Nucleus accumbens (tissue), 56 donors: Measurements from ENCODE around the gene CYP2C18.
"Not testable (repeated sequence)": the region's sequence is repeated elsewhere in the genome, so short reads cannot be mapped to it uniquely, and the experiment has no call there.

ENCODE experiments used
- DNase-seq, 56 donors: peaks; one replicate each; lab custom pipeline; 2025; lab: John Stamatoyannopoulos, UW

CYP2C18 gene

DNA sequence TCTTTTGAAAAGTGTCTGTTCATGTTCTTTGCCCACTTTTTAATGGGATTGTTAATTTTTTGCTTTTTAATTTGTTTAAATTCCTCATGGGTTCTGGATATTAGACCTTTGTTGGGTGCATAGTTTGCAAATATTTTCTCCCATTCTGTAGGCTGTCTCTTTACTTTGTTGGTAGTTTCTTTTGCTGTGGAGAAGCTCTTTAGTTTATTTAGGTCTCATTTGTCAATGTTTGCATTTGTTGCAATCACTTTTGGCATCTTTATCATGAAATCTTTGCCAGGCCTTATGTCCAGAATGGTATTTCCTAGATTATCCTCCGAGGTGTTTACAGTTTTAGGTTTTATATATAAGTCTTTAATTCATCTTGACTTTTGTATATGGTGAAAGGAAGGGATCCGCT is 55.1 kb downstream of the CYP2C18 start:
- no peak for DNase-seq

DNA sequence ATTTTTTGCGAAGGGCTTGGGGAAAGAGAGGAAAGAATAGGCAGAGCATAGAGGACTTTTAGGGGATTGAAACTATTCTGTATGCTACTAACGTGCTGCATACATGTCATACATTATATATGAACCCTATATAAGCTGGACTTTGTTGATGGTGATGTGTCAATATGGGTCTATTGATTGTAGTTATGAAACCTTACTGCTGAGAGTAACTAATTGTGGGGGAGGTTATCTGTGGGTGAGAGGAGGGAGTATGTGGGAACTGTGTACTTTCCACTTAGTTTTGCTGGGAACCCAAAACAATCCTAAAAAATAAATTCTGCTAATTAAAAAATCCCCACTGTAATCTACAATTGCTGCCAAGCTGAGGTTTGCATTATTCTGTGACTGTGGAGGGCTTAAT is 63.6 kb downstream of the CYP2C18 start:
- no peak for DNase-seq

DNA sequence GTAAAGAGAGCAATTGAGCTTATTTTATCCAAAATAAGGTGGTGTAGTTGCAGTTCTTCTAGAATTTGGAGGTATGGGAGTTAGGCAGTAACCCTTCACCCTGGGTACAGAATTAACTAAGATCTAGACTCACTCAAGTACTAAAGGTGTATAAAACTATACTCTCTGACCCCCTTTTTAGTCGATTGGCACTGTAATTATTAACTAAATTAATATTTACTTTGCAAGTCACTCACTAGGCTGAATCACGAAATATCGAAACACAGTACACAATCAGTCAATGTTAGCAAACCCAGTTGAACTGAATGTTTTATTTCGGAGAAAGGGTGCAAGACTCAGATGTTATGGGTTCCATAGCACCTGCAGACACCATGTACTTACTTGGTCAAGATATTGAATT is 64.3 kb downstream of the CYP2C18 start:
- no peak for DNase-seq

DNA sequence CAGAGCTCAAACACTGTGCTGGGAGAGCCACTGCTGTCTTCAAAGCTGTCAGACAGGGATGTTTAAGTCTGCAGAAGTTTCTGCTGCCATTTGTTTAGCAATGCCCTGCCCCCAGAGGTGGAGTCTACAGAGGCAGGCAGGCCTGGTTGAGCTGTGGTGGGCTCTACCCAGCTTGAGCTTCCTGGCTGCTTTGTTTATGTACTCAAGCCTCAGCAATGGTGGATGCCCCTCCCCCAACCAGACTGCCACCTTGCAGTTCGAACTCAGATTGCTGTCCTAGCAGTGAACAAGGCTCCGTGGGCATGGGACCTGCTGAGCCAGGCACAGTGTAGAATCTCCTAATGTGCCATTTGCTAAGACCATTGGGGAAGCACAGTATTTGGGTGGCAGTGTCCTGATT is 74.4 kb downstream of the CYP2C18 start:
- no peak for DNase-seq

DNA sequence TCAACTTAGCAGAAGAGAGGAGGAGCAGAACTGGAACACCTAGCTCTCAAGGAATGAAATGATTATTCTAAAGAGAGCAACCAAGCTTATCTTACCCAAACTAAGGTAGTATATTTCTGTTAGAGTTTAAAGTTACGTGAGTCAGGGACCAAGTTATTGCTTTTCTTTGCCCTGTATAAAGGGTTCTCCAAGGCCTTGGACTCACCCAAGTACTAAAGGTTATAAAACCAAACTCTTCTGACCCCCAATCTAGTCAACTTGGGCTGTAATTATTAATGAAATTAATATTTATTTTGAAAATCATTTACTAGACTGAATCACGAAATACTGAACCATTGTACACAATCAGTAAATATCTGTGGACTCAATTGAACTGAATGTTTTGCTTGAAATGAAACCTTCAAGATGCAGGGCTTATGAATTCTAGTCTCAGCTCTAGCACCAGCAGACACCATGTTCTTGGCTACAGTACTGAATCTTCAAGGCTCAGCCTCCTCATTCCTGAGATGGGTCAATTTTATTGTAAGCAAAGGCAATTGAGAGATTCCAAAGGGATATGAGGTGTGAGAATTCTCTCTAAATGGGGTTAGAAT is 77.2 kb downstream of the CYP2C18 start:
- no peak for DNase-seq

DNA sequence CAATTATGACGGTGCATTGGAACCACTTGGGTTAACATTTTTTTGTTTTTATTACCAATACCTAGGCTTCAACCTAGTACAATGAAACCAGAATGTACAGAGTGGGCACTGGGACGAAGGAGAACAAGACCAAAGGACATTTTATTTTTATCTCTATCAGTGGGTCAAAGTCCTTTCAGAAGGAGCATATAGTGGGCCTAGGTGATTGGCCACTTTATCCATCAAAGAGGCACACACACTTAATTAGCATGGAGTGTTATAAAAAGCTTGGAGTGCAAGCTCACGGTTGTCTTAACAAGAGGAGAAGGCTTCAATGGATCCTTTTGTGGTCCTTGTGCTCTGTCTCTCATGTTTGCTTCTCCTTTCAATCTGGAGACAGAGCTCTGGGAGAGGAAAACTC is 78.9 kb downstream of the CYP2C18 start, which contains the start of gene CYP2C19:
TSS of gene CYP2C19 (plus strand) at position 289 of the 400 bp plus-strand sequence. CDS start at position 314, 25 bp downstream.
- no peak for DNase-seq

DNA sequence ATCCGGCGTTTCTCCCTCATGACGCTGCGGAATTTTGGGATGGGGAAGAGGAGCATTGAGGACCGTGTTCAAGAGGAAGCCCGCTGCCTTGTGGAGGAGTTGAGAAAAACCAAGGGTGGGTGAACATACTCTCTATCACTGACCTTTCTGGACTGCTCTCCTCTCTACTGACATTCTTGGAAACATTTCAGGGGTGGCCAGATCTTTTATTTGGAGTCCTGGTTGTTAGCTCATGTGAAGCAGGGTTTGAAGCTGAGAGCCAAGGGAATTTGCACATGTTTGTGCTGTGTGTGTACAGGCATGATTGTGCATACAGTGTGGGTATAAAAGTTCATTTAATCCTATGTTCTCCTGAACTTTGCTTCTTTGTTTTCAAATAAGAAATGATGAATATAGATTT is 91.9 kb downstream of the CYP2C18 start:
- not testable (repeated sequence) for DNase-seq

DNA sequence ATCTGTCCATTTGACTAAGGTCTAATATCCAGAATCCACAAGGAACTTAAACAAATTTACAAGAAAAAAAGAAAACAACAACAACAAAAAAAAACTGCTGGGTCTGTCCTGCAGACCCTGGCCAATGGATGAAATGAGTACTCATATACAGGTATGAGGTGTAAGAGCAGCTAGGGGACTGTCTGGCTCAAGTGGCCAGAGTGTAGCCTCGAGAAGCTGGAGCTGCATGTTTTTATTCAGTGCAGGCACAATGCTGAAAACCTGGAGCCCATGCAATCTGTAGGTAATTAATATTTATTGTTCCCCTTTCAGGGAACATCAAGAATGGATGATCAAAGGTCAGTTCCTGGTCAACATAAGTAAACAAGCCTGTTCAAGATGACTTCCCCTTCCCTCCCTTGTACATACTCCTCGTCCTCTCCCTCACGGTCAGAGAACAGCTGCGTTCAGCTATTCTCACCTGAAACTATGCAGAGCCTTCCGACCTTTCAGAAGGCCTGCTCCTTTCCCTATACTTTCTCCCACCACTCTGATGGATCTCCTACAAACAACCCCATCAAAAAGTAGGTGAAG is 94.4 kb downstream of the CYP2C18 start:
- no peak for DNase-seq

DNA sequence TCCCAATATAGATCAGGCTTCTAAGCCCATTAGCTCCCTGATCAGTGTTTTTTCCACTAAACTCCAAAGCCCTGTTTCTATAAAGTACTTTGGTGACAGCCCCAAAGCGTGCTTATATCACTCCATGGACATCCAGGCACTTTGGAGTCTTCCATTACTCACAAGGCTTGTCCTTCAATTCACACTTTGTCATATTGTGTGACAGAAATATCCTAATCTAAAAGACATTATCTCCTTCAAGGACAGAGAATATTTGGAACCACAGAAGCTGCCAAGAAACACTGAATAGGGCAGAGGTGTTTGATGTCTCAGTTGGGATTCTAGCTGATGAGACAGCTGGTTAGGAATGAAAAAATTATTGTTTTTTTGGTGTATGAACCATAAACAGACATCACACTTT is 97.3 kb downstream of the CYP2C18 start:
- DNase-seq = no peak

DNA sequence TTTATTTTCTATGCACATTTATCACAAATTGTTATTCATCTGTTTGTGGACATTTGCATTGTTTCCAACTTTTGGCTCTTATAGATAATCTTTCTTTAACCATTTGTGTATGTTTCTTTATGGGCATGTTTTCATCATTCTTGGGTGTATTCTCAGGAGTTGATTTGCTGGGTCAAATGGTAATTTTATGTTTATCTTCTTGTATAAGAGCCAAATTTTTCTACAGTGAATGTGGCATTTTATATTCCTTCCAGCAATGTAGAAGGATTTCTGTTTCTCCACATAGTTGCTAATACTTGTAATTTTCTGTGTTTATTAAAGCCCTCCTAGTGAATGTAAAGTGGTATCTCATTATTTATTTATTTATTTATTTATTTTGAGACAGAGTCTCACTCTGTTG is 100.7 kb downstream of the CYP2C18 start:
- DNase-seq = no peak

DNA sequence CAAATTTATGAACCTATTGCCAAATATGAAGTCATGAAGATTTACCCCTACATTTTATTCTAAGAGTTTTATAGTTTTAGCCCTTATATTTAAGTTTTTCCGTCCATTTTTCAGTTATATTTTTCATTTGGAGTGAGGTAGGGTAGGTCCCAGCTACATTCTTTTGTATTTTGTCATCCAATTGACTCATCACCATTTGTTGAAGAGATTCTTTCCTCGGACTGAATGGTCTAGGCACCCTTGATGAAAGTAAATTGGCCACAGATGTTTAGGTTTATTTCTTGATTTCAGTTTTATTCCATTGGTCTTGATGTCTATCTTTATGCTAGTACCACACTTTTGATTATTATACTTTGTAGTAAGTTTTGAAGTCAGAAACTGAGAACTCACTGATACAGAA is 101.7 kb downstream of the CYP2C18 start:
- no peak for DNase-seq
